Keratinocyte (primary cell): ENCODE data around the gene INPP5A. TPM values are rescaled to one million over a fixed set of nuclear protein-coding genes. Genes with fewer than 3 reads are reported as not detected.

Experiments used
- DNase-seq: peaks from one replicate; pipeline ENCODE4 v3.0.0-alpha.2; 2011; ENCODE audit warnings: low read depth, missing footprints, low spot score
- FAIRE-seq: peaks from 2 replicates; lab custom pipeline; 2011; peaks lifted over from hg19 to GRCh38; lab: Jason Lieb, UNC
- H2AFZ ChIP-seq: 2 replicates; pipeline ENCODE4 v1.6.0; 2012; ENCODE audit warnings: low read length, control low read depth, inconsistent platforms; ENCODE audit not compliant: control insufficient read depth
- H3K27ac ChIP-seq: 2 replicates; pipeline ENCODE4 v1.5.1; 2011; ENCODE audit warnings: low read length; ENCODE audit not compliant: control insufficient read depth, insufficient read depth
- H3K27me3 ChIP-seq: 3 replicates; pipeline ENCODE4 v1.6.0; 2011; ENCODE audit warnings: low read length; ENCODE audit not compliant: control insufficient read depth, insufficient read depth; ENCODE audit errors: extremely low read depth
- H3K36me3 ChIP-seq, 2 experiments: 2 replicates in 1 of 2; 3 replicates in 1 of 2; pipeline ENCODE4 v1.5.1; 2011; ENCODE audit warnings: low read length in 2 of 2, mild to moderate bottlenecking in 1 of 2; ENCODE audit not compliant: control insufficient read depth in 2 of 2, insufficient read depth in 2 of 2; ENCODE audit errors: extremely low read depth in 1 of 2
- H3K4me1 ChIP-seq: 3 replicates; pipeline ENCODE4 v1.5.1; 2011; ENCODE audit warnings: low read length; ENCODE audit not compliant: control insufficient read depth, insufficient read depth; ENCODE audit errors: extremely low read depth
- H3K4me2 ChIP-seq: 3 replicates; pipeline ENCODE4 v1.6.0; 2011; ENCODE audit warnings: low read depth, low read length; ENCODE audit not compliant: control insufficient read depth, insufficient read depth; ENCODE audit errors: extremely low read depth
- H3K4me3 ChIP-seq, 3 experiments: fragments of 200-600 bp in 1 of 3; sonication (generic) in 1 of 3; 2 replicates in 2 of 3; 3 replicates in 1 of 3; pipeline ENCODE4 v1.5.1; 2011 to 2016; ENCODE audit warnings: low read length in 3 of 3, mild to moderate bottlenecking in 3 of 3, control low read depth in 2 of 3, inconsistent platforms in 1 of 3, low read depth in 1 of 3, mixed read lengths in 1 of 3, mixed run types in 1 of 3, moderate library complexity in 1 of 3; ENCODE audit not compliant: control insufficient read depth in 2 of 3, insufficient read depth in 2 of 3; ENCODE audit errors: extremely low read depth in 1 of 3
- H3K79me2 ChIP-seq: 2 replicates; pipeline ENCODE4 v1.6.0; 2012; ENCODE audit warnings: low read length; ENCODE audit not compliant: control insufficient read depth, insufficient read depth
- H3K9ac ChIP-seq: 3 replicates; pipeline ENCODE4 v1.6.0; 2011; ENCODE audit warnings: low read length; ENCODE audit not compliant: control insufficient read depth, insufficient read depth; ENCODE audit errors: extremely low read depth
- H3K9me1 ChIP-seq: 3 replicates; pipeline ENCODE4 v1.6.0; 2011; ENCODE audit warnings: low read length; ENCODE audit not compliant: control insufficient read depth, insufficient read depth; ENCODE audit errors: extremely low read depth
- H3K9me3 ChIP-seq: 2 replicates; pipeline ENCODE4 v1.5.1; 2012; ENCODE audit warnings: low read depth, low read length; ENCODE audit not compliant: control insufficient read depth
- H4K20me1 ChIP-seq: 3 replicates; pipeline ENCODE4 v1.6.0; 2011; ENCODE audit warnings: low read length; ENCODE audit not compliant: control insufficient read depth, insufficient read depth; ENCODE audit errors: extremely low read depth
- CTCF ChIP-seq, 3 experiments: IDR thresholded peaks in 1 of 3; conservative IDR thresholded peaks in 1 of 3; optimal IDR thresholded peaks in 1 of 3; 2 replicates in 2 of 3; 3 replicates in 1 of 3; pipeline versions ENCODE3 to v1.5.1; 2011; ENCODE audit warnings: low read length in 3 of 3, mild to moderate bottlenecking in 3 of 3, moderate library complexity in 2 of 3, control low read depth in 1 of 3, inconsistent platforms in 1 of 3; ENCODE audit not compliant: insufficient read depth in 2 of 3; ENCODE audit errors: extremely low read depth in 1 of 3
- EZH2 ChIP-seq: IDR thresholded peaks from one replicate; pipeline ENCODE4 v1.6.1; 2012; ENCODE audit warnings: inconsistent platforms, mild to moderate bottlenecking, low read length, moderate library complexity
- dilution Hi-C: fragments of 300-500 bp; cut with MboI; formaldehyde crosslinking; loops from one replicate; pipeline ENCODE4 v1.7.0; 2020; ENCODE audit warnings: low sequenced_read_pairs; ENCODE audit not compliant: extremely low pct_ligation_motif_present
- polyA plus RNA-seq, 5 experiments: library from polyadenylated mRNA; depleted of rRNA in 3 of 5; stranded (reverse) in 3 of 5; stranded (forward) in 1 of 5; unstranded in 1 of 5; fragments of >200 nt; gene quantifications; 1 replicate in 1 of 5; 2 replicates in 3 of 5; 3 replicates in 1 of 5; pipeline versions ENCODE4 v1.2.1 to v1.2.3, GENCODE V29; 2011 to 2012; ENCODE audit warnings: missing spikeins in 2 of 5, low read depth in 1 of 5, low replicate concordance in 1 of 5

The INPP5A gene
- polyA plus RNA-seq, 1 donor (not counting 4 experiments of a cell fraction or from before 2014, with no cell fraction given): 11.2 TPM

GRCh38 chr10:132657127-132657706, 119.6 kb downstream of the INPP5A start:
- DNase-seq (no peak), FAIRE-seq (no peak)
- Histone ChIP-seq H3K79me2 (no peaks in the 10 kb centered on the region), H3K27me3 (no peaks in the 10 kb centered on the region), H3K4me3 (no peak overlapping the region), H3K36me3 (no peaks in the 10 kb centered on the region), H3K9me3 (no peaks in the 10 kb centered on the region), H3K4me2 (no peak overlapping the region), H3K9ac (no peak overlapping the region), H3K9me1 (no peaks in the 10 kb centered on the region), H2AFZ (no peak overlapping the region), H3K27ac (no peak overlapping the region), H4K20me1 (no peaks in the 10 kb centered on the region), H3K4me1 (no peaks in the 10 kb centered on the region)
- dilution Hi-C loops: no loop called here
- TF ChIP-seq EZH2: no peak
- no peak for TF ChIP-seq CTCF (optimal IDR thresholded peaks at IDR 0.05 in 1 of 3, IDR thresholded peaks at IDR 0.05 in 1 of 3, conservative IDR thresholded peaks at IDR 0.05 in 1 of 3; ENCODE audit: extremely low read depth in 1 of 3, insufficient read depth in 2 of 3, low read length in 3 of 3)

- no peak overlapping the region for H3K9ac ChIP-seq
- no peaks in the 10 kb centered on the region for H3K36me3 ChIP-seq
- no peak for TF ChIP-seq CTCF (optimal IDR thresholded peaks at IDR 0.05 in 1 of 3, IDR thresholded peaks at IDR 0.05 in 1 of 3, conservative IDR thresholded peaks at IDR 0.05 in 1 of 3; ENCODE audit: extremely low read depth in 1 of 3, insufficient read depth in 2 of 3, low read length in 3 of 3)
- no peak for TF ChIP-seq EZH2
- DNase-seq (no peak), FAIRE-seq (no peak)
- no peaks in the 10 kb centered on the region for H3K4me1 ChIP-seq
- H3K9me3 ChIP-seq: no peaks in the 10 kb centered on the region
- no peaks in the 10 kb centered on the region for H3K79me2 ChIP-seq
- no peaks in the 10 kb centered on the region for H4K20me1 ChIP-seq
- no peaks in the 10 kb centered on the region for H3K27me3 ChIP-seq
- no peak overlapping the region for H3K4me2 ChIP-seq
- no peak overlapping the region for H3K4me3 ChIP-seq
- H3K27ac ChIP-seq: no peak overlapping the region
- H2AFZ ChIP-seq: no peak overlapping the region
- H3K9me1 ChIP-seq: no peaks in the 10 kb centered on the region
- dilution Hi-C loops: no loop called here
These were observed 120.2 kb downstream of the INPP5A start for GRCh38 chr10:132657748-132658147.
